ENCODE measurements around the gene MEDAG. TPM values are rescaled to one million over a fixed set of nuclear protein-coding genes. Genes with fewer than 3 reads are reported as not detected.

The MEDAG gene
- total and polyA plus RNA-seq, 2 experiments from 2014 or later, result 1.7 to 2.0 TPM

- TF ChIP-seq CTCF (conservative IDR thresholded peaks at IDR 0.05; ENCODE audit: low read depth in 2 of 2) (no peak), JUNB (IDR thresholded peaks at IDR 0.05; ENCODE audit: unreplicated experiment) (no peak), NANOG (IDR thresholded peaks at IDR 0.05; ENCODE audit: borderline replicate concordance) (no peak), ZNF462 (CRISPR knock-in tag; IDR thresholded peaks at IDR 0.05) (no peak)
These were observed 2.0 kb upstream of the MEDAG start (continued) for GRCh38 chr13:30904043-30904442.

- H3K4me3 ChIP-seq, result peak overlapping the region; percentile 64
- TF ChIP-seq STAT1 (IDR thresholded peaks at IDR 0.05; ENCODE audit: unreplicated experiment), result no peak
- TF ChIP-seq ETS1 (IDR thresholded peaks at IDR 0.05), result no peak
- no peak for TF ChIP-seq ZNF331 (CRISPR knock-in tag; IDR thresholded peaks at IDR 0.05; ENCODE audit: low read depth)
- TF ChIP-seq EZH2 (IDR thresholded peaks at IDR 0.05; ENCODE audit: low read depth, unreplicated experiment), result peak; percentile 16
- TF ChIP-seq NANOG (IDR thresholded peaks at IDR 0.05; ENCODE audit: borderline replicate concordance), result no peak
- H3K79me2 ChIP-seq (replicated peaks; ENCODE audit: insufficient read depth), result no peaks in the 10 kb centered on the region
- H3K4me1 ChIP-seq (ENCODE audit: insufficient read depth), result no peaks in the 10 kb centered on the region
- peaks cover 30% of the 10 kb centered on the region for H3K27me3 Mint-ChIP-seq (ENCODE audit: insufficient read depth, low read depth, poor library complexity)
- no peaks in the 10 kb centered on the region for H3K36me3 ChIP-seq (ENCODE audit: insufficient read depth)
- peak overlapping the region; percentile 54 for H3K4me3 Mint-ChIP-seq
- no peak overlapping the region for H3K27ac Mint-ChIP-seq
- H3K36me3 Mint-ChIP-seq (ENCODE audit: low read depth), result no peaks in the 10 kb centered on the region
- ATAC-seq (peak; percentile 82), DNase-seq (ENCODE audit: low spot score) (peak; percentile 62)
- peak overlapping the region; percentile 84 for H2AFZ ChIP-seq
- H3F3A ChIP-seq (replicated peaks; ENCODE audit: low read depth), result no peaks in the 10 kb centered on the region
- H3K27ac ChIP-seq (ENCODE audit: low read depth), result no peak overlapping the region
- no peaks in the 10 kb centered on the region for H4K20me1 ChIP-seq (replicated peaks; ENCODE audit: insufficient read depth)
- no peaks in the 10 kb centered on the region for H3K9me3 Mint-ChIP-seq
- peaks cover 50% of the 10 kb centered on the region for H3K27me3 ChIP-seq (ENCODE audit: insufficient read depth)
- peaks cover 7% of the 10 kb centered on the region for H3K4me1 Mint-ChIP-seq
- peak overlapping the region; percentile 83 for H3K4me2 ChIP-seq
- H3K9me2 ChIP-seq (ENCODE audit: insufficient read depth), result 0 out of 2 replicates have a peak, but pooled peaks cover 7% of the 10 kb centered on the region
These were observed 460 bp downstream of the MEDAG start for GRCh38 chr13:30906411-30907051.
